GM19025 (cell line): ENCODE measurements around the gene FLT4.
"Not testable (repeated sequence)": the region's sequence is repeated elsewhere in the genome, so short reads cannot be mapped to it uniquely, and the experiment has no call there.

Source experiments
- ATAC-seq: cut with Tn5 transposase; IDR thresholded peaks from one replicate; pipeline ENCODE4 v1.9.1; 2021; ENCODE audit warnings: mild to moderate bottlenecking, low read depth, moderate library complexity; ENCODE audit not compliant: unreplicated experiment

Gene FLT4

DNA sequence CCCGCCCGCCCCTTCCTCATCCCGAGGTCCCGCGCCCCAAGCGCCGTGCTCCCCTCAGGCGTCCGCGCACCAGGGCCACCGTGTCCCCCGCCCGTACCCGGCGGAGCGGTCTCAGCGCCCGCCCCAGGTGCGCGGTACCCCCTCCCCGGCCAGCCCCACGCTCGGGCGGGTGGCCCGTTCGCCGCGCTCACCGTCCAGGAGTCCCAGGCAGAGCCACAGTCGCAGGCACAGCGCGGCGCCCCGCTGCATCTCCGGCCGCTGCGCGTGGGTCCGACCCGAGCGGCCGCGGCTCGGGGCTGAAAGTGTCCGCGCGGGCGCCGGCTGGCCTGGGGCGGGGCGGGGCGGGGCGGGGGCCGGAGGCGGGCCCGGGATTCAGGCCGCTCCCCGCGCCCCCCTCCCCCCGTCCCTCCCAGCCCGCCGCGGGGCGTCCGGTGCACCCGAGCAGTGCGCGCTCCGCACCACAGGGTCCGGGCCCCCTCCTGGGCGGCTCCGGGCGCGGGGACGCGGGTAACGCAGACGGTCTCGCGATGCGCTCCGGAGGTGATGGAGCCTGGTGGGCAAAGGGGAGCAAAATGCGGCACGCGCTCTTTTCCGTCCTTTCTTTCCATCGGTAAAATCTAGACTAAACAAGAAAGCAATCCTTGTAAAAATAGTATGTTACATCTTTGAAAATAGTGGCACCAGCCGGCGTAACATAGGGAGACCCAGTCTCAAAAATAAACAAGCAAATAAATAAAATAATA, at the start of gene FLT4:
TSS of gene FLT4 (minus strand) at position 304 of the 743 bp plus-strand sequence. CDS start at position 249, 55 bp downstream.
- no peak for ATAC-seq

- ATAC-seq = no peak
Measured at GRCh38 chr5:180699042-180699441, 49.6 kb upstream of the FLT4 start.

- ATAC-seq = no peak
Measured at GRCh38 chr5:180696116-180696515, 46.7 kb upstream of the FLT4 start.

DNA sequence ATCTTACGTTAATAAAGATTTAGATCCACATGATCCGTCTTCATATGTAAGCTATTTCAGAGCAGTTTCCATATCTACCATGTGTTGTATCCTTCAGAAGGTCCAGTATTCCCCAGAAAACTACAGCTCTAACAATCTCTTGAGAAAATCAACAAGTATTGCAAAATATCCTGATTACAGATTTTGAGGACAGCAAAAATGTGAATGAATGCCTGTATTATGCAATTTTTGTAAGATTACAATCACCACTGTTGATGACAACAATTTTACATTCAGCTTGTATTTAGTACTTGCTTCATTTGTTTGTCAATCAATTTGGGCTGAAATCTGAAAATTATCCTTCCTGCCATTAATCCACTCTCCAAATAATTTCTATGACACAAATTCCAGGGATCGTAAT, 43.0 kb upstream of the FLT4 start:
- no peak for ATAC-seq

DNA sequence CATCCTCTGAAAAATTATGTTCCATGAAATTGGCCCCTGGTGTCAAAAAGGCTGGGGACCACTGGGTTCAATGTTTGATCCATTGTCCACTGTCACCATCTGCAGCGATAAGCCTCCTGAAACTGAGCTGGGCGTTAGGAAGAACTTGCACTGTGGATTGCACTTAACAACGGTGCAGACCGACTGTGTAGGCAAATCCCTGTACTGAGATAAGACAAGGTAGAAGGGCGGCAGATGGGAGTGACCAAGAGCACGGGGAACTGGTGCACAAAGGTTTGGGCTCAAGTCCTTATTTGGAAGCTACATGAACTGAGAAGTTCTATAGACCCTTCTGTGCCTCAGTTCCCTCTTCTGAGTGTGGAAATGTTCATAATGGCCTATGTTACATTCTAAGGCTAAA, 41.6 kb upstream of the FLT4 start:
- no peak for ATAC-seq

- no peak for ATAC-seq
Measured at GRCh38 chr5:180690562-180690961, 41.2 kb upstream of the FLT4 start.

GRCh38 chr5:180689775-180690174, 40.4 kb upstream of the FLT4 start:
- no peak for ATAC-seq

DNA sequence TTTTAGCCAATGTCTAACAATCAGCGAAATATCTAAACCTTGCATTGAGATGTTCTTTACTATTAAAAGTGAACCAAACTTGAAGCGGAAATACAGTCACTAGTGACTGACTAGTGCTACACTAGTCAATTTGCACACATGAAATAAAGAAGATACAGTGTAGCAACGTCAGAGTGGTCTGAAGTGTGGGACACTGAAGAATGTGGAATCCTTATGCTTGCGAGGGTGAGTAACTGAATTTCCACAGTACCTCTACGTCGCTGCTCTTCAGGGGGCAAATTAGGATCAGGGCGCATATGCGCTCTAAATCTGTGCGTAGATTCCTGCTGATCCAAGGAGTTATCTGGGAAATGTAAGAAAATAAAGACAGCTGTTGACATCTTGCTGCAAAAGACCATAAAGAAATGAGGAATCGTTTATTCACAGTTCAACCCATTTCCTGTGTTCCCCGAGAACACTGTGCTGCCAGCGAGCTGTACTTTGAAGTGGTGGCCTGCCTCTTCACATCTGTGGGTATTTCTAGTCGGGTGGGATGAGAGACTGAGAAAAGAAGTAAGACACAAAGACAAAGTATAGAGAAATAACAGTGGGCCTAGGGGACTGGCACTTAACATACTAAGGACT, 39.8 kb upstream of the FLT4 start:
- no peak for ATAC-seq

DNA sequence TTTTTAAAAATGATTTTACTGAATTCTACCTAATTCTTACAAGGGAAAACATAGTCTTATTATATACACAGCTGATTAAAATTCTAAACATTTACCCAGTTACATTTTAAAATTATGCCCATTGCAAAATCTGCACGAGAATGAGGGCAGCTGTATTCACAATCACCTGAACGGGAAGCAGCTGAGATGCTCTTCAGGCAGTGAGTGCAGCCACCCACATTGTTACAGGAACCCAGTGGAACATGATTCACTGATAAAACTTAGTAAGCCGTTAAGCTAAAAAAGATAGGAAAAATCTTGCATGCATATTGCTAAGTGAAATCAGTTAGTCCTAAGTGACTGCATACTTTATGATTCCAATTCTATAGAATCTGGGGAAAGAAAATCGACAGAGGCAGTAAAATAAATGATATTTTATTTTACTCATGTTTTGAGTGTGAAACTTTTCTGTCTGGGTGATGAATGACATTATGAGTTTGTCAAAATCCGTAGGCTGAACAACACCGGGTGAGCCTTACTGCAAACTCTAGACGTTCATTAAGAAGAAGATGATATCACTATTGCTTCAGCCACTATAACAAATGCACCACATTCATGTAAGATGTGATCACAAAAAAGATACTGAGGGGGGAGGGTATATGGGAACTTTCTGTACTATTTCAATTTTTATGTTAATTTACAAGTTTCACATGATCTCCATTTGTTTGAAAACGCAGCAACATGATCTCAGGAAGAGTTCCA, 39.1 kb upstream of the FLT4 start:
- no peak for ATAC-seq

DNA sequence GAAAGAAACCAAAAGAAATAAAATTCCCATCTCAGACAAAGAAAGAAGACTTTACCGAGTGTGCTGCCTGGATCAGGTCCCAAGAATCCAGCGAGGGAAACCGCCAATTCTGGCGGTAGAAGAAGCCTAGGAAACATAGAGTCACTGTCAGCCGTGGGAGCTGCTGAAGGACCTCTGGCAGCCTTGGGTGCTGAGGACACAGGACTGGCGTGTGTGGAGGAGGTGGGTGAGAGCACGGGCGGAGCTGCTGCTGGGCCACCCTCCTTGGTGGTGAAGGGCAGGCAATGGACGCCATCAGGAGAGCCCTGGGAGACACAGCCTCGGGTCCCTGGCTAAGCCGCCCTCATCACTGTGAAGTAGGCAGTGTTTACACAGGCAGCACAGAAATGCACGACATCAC, 37.4 kb upstream of the FLT4 start:
- not testable (repeated sequence) for ATAC-seq

DNA sequence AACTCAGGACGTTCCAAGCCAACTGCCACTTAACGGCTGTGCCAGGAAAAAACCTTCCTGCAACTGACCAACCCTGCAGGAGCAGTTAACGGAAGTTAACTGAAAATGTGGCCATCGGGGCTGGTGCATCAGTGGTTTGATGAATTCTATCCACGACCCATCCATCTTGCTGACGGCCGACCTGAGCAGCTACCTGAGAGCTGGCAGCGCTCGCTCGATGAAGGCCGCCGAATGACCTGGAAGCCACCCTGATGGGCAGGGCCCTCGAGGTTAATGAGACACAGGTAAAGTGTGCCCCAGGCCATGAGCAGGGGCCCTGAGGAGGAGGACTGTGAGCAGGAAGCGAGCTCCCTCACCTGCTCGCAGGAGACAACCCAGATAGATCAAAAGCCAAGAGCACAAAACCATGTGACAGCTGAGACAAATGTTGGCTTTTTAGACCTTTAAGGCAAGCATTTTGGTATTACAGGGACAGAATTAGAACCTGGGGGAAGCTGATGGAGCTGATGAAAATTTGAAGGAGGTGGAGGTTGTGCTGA, 35.3 kb upstream of the FLT4 start:
- ATAC-seq = no peak

- no peak for ATAC-seq
Measured at GRCh38 chr5:180683220-180683922, 34.0 kb upstream of the FLT4 start.

- no peak for ATAC-seq
Measured at GRCh38 chr5:180682560-180682959, 33.2 kb upstream of the FLT4 start.

DNA sequence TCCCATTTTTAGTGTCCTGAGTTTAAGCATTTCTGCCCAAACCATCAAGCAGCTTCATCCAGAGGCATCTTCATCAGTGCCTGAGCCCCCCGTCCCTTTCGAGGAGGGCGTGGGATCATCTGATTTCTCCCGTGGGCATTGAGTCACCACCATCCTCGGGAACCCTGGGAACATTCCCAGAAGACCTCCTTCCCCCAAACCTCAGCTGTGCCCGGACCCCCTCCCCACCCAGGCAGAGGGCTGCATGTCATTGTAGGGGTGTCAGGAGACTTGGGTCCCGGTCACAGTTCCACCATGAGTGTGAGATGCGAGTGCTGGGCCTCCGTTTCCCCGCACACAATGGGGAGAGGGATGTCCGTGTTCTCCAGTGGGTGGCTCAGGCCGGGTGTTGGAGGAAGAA, 32.6 kb upstream of the FLT4 start:
- not testable (repeated sequence) for ATAC-seq

- ATAC-seq = not testable (repeated sequence)
Measured at GRCh38 chr5:180678319-180678718, 28.9 kb upstream of the FLT4 start.

GRCh38 chr5:180675036-180675635, 25.7 kb upstream of the FLT4 start:
- no peak for ATAC-seq

- not testable (repeated sequence) for ATAC-seq
Measured at GRCh38 chr5:180674090-180674475, 24.7 kb upstream of the FLT4 start.

- no peak for ATAC-seq
Measured at GRCh38 chr5:180673371-180674089, 24.1 kb upstream of the FLT4 start.

DNA sequence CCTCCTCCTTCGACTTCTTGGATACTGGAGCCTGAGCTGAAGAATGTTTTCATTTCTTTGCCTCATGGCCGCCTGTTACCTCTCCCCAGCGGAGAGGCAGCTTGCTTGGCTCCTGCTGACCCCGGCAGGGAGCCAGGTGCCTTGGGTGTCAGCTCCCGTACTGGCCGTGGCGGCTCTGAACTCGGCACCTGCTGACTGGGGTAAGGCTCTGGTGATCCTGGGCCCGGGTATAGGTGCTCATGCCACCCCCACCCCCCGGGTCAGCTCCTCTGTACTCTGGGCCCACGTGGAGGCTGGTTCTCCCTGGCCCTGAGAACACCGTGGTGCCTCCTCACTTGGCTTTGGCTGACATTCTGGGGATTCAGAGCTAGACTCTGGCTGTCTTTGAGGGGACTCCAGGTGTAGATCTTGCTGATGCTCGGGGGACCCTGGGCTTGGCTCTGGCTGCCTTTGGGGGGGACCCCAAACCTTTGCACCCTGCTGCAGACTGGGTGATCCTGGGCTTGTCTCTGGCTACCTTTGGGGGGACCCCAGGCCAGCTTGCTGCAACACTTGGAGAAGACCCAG, 22.6 kb upstream of the FLT4 start:
- ATAC-seq = not testable (repeated sequence)
